Duodenal mucosa (tissue), 2 donors: ENCODE data around the gene PCDHA8.
"Not testable (repeated sequence)": the region's sequence is repeated elsewhere in the genome, so short reads cannot be mapped to it uniquely, and the experiment has no call there.

Source experiments
- H3K27ac ChIP-seq: one replicate; pipeline ENCODE4 v1.7.0; 2013; ENCODE audit warnings: low read depth, low read length
- H3K27me3 ChIP-seq, 2 donors: one replicate each; pipeline ENCODE4 v1.7.0; 2013; ENCODE audit warnings: low read length in 2 of 2, control low read depth in 1 of 2; ENCODE audit not compliant: insufficient read depth in 2 of 2, control insufficient read depth in 1 of 2
- H3K36me3 ChIP-seq, 2 donors: one replicate each; pipeline ENCODE4 v1.7.0; 2013; ENCODE audit warnings: low read length in 2 of 2, control low read depth in 1 of 2; ENCODE audit not compliant: insufficient read depth in 2 of 2, control insufficient read depth in 1 of 2
- H3K4me1 ChIP-seq, 2 donors: one replicate each; pipeline ENCODE4 v1.7.0; 2013; ENCODE audit warnings: low read length in 2 of 2, control low read depth in 1 of 2; ENCODE audit not compliant: insufficient read depth in 2 of 2, control insufficient read depth in 1 of 2
- H3K4me3 ChIP-seq, 2 donors: one replicate each; pipeline ENCODE4 v1.7.0; 2013; ENCODE audit warnings: low read length in 2 of 2, low read depth in 1 of 2
- H3K9ac ChIP-seq, 2 donors: one replicate each; pipeline ENCODE4 v1.7.0; 2013; ENCODE audit warnings: low read length in 2 of 2, low read depth in 1 of 2
- H3K9me3 ChIP-seq, 2 donors: one replicate each; pipeline ENCODE4 v1.7.0; 2013; ENCODE audit warnings: low read length in 2 of 2, control low read depth in 1 of 2; ENCODE audit not compliant: control insufficient read depth in 1 of 2

The PCDHA8 gene

GRCh38 chr5:140840978-140841962, at the start of gene PCDHA8:
PCDHA8 (plus strand) TSS chr5:140841187; CDS start chr5:140841322, 135 bp downstream.
- Histone ChIP-seq H3K9ac (no peak within 1 kb of the TSS), H3K4me1 (no peaks in the 10 kb centered on the region), H3K27ac (no peak within 1 kb of the TSS), H3K36me3 (no peaks in the 10 kb centered on the region), H3K4me3 (no peak within 1 kb of the TSS), H3K27me3 (no peaks in the 10 kb centered on the region), H3K9me3 (peaks cover 6 to 18% of the 10 kb centered on the region in 2 donors)

DNA sequence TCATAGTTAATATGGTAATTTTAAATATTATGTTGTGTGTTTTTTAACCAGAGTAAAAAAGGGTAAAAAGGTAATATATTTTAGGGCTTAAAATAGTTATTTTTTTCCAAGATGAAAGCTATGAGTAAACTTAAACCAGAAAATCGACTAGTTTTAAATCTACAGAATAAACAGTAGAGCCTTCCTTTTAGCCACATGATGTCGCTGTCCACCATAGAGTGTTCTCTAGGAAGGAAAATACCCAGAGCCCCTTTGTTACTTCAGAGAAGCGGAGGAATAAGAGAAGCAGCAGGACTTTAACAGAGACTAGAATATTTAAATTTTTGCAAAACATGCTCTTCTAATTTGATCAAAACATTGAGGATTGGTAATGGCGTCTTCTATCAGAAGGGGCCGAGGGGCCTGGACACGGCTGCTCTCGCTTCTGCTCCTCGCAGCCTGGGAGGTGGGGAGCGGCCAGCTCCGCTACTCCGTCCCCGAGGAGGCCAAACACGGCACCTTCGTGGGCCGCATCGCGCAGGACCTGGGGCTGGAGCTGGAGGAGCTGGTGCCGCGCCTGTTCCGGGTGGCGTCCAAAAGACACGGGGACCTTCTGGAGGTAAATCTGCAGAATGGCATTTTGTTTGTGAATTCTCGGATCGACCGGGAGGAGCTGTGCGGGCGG, 46.3 kb upstream of the PCDHA8 start, which contains the start of gene PCDHA2:
Gene PCDHA2 (plus strand): TSS at position 258 of the 664 bp plus-strand sequence.
- H3K9ac ChIP-seq: no peak within 1 kb of the TSS
- H3K36me3 ChIP-seq: no peaks in the 10 kb centered on the region
- H3K27me3 ChIP-seq: no peaks in the 10 kb centered on the region
- no peaks in the 10 kb centered on the region for H3K4me1 ChIP-seq
- peaks cover 24% of the 10 kb centered on the region in 2 donors for H3K9me3 ChIP-seq
- H3K4me3 ChIP-seq: peak within 1 kb of the TSS in 1 of 2 donors; percentile 8
- H3K27ac ChIP-seq: no peak within 1 kb of the TSS

- Histone ChIP-seq H3K27ac (no peak overlapping the region), H3K9me3 (peaks cover 24% of the 10 kb centered on the region in 2 donors), H3K4me3 (no peak overlapping the region), H3K4me1 (no peaks in the 10 kb centered on the region), H3K27me3 (no peaks in the 10 kb centered on the region), H3K9ac (no peak overlapping the region), H3K36me3 (no peaks in the 10 kb centered on the region)
Measured at GRCh38 chr5:140795259-140795641, 45.7 kb upstream of the PCDHA8 start.

GRCh38 chr5:140796072-140796717, 44.8 kb upstream of the PCDHA8 start:
- not testable (repeated sequence) for H3K36me3 ChIP-seq, H3K9ac ChIP-seq, H3K4me1 ChIP-seq, H3K27me3 ChIP-seq, H3K27ac ChIP-seq
- Histone ChIP-seq H3K9me3 (peaks cover 24% of the 10 kb centered on the region in 2 donors), H3K4me3 (peak overlapping the region in 1 of 2 donors; percentile 19)

DNA sequence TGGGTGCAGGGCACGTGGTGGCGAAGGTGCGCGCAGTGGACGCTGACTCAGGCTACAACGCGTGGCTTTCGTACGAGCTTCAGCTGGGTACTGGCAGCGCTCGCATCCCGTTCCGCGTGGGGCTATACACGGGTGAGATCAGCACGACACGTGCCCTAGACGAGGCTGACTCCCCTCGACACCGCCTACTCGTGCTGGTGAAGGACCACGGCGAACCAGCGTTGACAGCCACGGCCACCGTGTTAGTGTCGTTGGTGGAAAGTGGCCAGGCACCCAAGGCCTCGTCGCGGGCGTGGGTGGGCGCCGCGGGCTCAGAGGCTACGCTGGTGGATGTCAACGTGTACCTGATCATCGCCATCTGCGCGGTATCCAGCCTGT, 44.3 kb upstream of the PCDHA8 start:
- Histone ChIP-seq H3K4me3 (peak overlapping the region in 1 of 2 donors; percentile 19), H3K9me3 (peaks cover 24 to 28% of the 10 kb centered on the region in 2 donors)

DNA sequence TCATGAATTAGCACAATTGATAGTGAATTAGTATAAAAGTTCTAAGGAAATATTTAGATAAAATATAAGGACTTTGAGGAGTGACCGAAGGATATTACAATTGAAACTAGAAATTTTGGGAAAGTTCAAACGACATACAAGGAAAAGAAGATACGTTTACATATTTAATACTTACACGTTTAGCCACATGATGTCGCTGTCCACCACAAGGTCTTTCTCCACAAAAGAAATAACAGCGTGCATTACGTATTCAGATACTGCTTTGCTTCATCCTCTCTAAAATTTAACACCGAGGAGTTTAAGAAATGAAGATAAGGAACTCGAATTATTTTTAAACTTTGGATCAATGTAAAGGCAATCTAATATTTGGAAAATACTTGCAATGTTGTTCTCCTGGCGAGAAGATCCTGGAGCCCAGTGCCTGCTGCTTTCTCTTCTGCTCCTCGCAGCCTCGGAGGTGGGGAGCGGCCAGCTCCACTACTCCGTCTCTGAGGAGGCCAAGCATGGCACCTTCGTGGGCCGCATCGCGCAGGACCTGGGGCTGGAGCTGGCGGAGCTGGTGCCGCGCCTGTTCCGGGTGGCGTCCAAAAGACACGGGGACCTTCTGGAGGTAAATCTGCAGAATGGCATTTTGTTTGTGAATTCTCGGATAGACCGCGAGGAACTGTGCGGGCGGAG, 40.0 kb upstream of the PCDHA8 start, which contains the start of gene PCDHA3:
Gene PCDHA3 (plus strand): TSS at position 242 of the 678 bp plus-strand sequence.
- H3K9ac ChIP-seq: no peak within 1 kb of the TSS
- H3K36me3 ChIP-seq: no peaks in the 10 kb centered on the region
- peaks cover 21 to 23% of the 10 kb centered on the region in 2 donors for H3K9me3 ChIP-seq
- no peaks in the 10 kb centered on the region for H3K27me3 ChIP-seq
- no peaks in the 10 kb centered on the region for H3K4me1 ChIP-seq
- no peak within 1 kb of the TSS for H3K27ac ChIP-seq
- H3K4me3 ChIP-seq: peak within 1 kb of the TSS; percentile 6 to 23

More for the DNA sequence above, 44.3 kb upstream of the PCDHA8 start:
- H3K9ac ChIP-seq: no peak overlapping the region
- no peaks in the 10 kb centered on the region for H3K27me3 ChIP-seq
- no peak overlapping the region for H3K27ac ChIP-seq
- no peaks in the 10 kb centered on the region for H3K4me1 ChIP-seq
- no peaks in the 10 kb centered on the region for H3K36me3 ChIP-seq

- Histone ChIP-seq H3K27me3 (no peaks in the 10 kb centered on the region), H3K36me3 (no peaks in the 10 kb centered on the region), H3K9ac (no peak overlapping the region), H3K4me3 (peak overlapping the region; percentile 6 to 23), H3K27ac (no peak overlapping the region), H3K4me1 (no peaks in the 10 kb centered on the region), H3K9me3 (peaks cover 16 to 19% of the 10 kb centered on the region in 2 donors)
Measured at GRCh38 chr5:140801494-140801841, 39.5 kb upstream of the PCDHA8 start.

DNA sequence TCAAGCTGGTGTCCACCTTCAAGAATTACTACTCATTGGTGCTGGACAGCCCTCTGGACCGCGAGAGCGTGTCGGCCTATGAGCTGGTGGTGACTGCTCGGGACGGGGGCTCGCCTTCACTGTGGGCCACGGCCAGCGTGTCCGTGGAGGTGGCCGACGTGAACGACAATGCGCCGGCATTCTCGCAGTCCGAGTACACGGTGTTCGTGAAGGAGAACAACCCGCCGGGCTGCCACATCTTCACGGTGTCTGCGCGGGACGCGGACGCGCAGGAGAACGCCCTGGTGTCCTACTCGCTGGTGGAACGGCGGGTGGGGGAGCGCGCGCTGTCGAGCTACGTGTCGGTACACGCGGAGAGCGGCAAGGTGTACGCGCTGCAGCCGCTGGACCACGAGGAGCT, 38.6 kb upstream of the PCDHA8 start:
- peaks cover 10 to 13% of the 10 kb centered on the region in 2 donors for H3K9me3 ChIP-seq
- not testable (repeated sequence) for H3K36me3 ChIP-seq, H3K27ac ChIP-seq, H3K27me3 ChIP-seq, H3K9ac ChIP-seq, H3K4me3 ChIP-seq, H3K4me1 ChIP-seq

GRCh38 chr5:140802781-140803271, 38.2 kb upstream of the PCDHA8 start:
- no peak overlapping the region for H3K27ac ChIP-seq
- H3K9me3 ChIP-seq: peaks cover 12 to 15% of the 10 kb centered on the region in 2 donors
- no peak overlapping the region for H3K9ac ChIP-seq
- no peaks in the 10 kb centered on the region for H3K36me3 ChIP-seq
- no peaks in the 10 kb centered on the region for H3K27me3 ChIP-seq
- no peak overlapping the region for H3K4me3 ChIP-seq
- no peaks in the 10 kb centered on the region for H3K4me1 ChIP-seq
